GM21576 (cell line): ENCODE measurements around the gene CAMK2D.

Experiments used
- ATAC-seq: cut with Tn5 transposase; IDR thresholded peaks from one replicate; pipeline ENCODE4 v1.9.1; 2021; ENCODE audit warnings: mild to moderate bottlenecking, moderate library complexity; ENCODE audit not compliant: unreplicated experiment

CAMK2D gene

DNA sequence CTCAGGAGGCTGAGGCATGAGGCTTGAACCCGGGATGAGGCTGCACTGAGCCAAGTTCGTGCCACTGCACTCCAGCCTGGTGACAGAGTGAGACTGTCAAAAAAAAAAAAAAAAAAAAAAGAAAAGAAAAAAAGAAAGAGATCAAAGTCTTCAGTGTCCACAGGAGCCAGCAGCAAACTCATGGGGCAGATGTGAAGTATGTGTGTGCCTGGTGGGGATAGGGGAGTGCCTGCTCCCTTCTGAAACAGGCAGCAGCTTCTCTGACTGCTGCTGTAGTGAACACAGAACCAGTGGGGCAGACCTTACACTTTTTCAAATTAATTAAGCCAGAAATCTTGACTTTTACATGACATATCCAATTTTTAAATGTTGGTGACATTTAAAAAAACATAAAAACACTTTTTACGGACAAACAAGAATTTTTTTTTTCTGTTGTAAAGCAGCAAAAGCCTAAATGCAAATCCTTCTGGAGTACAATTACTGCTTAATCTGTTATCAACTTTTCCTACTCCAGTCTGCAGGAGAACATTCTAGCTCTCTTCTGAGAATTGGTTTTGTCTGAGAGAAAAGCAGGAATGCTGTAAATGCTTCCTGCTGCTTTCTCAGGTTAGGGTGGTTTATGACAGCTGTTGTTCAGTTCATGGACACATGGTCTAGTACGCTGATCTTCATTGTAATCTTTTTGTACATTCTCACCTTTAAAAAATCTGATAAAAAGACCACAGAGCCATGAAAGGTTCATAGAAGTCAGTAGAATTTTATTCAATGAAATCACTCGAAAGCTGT, 311.1 kb downstream of the CAMK2D start:
- ATAC-seq, result no peak

DNA sequence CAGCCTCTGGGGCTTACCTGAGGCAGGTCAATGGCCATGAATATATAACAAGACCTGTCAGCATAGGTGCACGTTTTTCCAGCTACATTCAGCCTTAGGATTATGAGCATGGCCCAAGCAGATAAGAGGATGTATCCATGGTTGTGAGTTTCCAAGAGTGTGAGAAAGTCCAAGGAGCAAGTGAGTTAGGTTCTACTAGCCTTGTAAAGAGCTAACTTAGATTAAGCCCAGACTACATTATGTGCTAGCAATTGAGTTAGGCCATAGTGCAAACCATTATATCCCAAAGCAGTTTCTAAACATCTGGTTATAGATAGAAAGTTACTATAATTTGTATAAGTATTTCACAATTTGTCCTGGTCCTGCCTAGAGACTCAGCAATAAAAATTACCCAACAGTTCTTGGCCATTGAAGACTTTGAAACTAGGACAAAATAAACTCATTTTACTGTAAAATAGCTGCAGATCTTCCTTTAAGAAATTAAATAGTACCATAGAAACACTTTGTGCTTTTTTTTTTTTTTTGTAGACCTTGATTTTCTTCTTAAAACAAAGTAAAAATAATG, 312.0 kb downstream of the CAMK2D start:
- ATAC-seq, result no peak

GRCh38 chr4:113447769-113448168, 313.8 kb downstream of the CAMK2D start:
- peak; percentile 60 for ATAC-seq

GRCh38 chr4:113447061-113447460, 314.5 kb downstream of the CAMK2D start:
- no peak for ATAC-seq

DNA sequence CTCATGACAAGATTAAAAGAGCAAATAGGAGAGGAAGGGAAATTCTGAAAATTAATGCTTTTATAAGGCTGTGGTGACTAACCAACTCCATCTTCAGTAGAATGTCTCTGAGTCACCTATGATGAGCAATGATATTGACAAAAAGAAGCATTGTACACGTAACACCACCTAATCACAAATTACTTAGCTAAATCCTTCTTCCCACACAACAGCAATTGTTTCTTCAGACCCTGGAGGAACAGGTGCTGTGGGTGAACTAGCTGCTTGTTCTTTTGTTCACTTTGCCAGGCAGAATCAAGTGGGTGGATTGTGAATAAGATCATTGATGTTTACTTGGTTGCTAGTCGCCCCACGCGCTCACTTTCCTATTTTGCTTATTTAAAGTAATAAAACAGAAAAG, 315.5 kb downstream of the CAMK2D start:
- no peak for ATAC-seq

- ATAC-seq, result no peak
Measured at GRCh38 chr4:113445286-113445685, 316.3 kb downstream of the CAMK2D start.

DNA sequence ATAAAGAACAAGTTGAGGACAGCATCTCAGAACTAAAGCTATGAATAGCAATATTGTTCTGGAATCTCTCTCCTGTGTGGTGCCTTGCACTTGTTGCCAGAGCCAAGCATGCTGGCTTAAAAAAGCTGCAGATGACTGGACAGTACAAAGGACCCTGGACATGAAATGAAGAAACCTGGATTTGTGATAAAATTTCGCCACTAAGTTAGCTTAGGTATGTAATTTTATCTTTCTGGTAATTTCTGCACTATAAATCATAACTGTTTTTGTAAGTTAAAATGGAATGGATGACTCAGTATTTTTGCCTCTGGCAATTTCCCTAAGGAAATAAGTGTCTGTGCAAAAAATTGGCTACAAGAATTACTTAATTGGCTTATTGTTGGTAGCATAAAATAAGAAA, 317.2 kb downstream of the CAMK2D start:
- no peak for ATAC-seq

DNA sequence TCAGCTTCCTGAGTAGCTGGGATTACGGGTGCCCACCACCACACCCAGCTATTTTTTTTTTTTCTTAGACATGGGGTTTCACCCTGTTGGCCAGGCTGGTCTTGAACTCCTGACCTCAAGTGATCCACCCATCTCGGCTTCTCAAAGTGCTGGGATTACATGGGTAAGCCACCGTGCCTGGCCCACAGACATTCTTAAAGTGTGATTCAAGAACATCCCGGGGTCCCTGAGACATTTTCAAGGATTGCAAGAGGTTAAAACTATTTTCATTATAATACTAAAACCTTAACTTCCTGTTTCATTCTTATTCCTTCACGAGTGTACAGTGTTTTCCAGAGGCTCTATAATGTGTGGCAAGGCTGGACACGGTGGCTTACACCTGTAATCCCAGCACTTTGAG, 318.7 kb downstream of the CAMK2D start:
- no peak for ATAC-seq

GRCh38 chr4:113440371-113440770, 321.2 kb downstream of the CAMK2D start:
- no peak for ATAC-seq

DNA sequence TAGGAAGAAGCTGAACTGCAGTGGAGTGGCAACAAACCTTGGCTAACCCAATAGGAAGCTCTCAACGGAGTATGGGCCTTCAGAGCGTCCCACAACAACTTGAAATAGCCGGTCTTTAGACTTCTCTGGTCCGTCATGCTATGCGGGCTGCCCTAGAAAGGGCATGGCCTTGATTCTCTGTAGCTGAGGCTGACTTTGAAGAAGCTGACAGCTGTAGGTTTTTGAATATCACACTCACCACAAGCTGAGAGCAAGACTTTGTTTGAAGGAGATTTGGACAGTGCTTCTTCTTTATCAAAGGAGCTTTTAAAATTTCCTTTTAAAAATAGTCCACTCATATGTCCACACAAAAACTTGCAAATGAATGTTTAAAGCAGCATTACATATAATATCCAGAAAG, 322.9 kb downstream of the CAMK2D start:
- no peak for ATAC-seq

DNA sequence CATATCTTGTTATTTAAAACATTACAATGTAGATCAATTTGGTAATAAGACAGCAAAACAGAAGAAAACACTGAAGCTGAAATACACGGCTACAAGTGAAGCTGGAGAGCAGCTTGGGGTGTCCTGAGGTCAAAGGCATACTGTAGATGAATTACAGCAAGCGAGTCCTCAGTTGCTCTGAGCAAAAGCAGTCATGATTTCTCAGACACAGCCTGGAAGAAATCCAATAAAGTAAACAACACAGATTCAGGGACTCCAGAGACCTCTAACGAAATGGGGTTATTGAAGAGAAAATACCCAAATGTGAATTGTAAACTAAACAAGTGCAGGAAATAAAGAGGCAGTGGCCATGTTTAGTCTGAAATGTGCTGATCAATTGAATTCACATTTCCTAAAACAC, 324.4 kb downstream of the CAMK2D start:
- ATAC-seq, result no peak

DNA sequence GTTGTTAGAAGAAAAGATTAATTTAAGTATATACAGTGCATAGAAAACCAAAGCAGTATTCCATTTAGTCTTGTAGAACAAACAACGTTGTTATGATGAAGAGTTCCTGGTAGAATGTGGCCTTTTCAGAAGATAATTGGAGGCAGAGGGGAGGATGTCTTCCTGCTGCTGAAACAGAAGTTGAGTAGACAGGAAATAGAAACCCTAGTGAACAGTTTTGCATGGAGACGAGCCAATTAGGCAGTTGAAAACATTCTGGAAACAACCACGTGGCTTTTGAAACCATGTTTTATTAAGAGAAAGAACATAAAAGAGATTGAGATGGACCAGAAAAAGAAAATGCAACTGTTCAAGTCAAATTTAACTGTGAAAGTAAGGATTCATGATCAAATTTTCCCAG, 325.2 kb downstream of the CAMK2D start:
- ATAC-seq, result no peak

- ATAC-seq, result no peak
Measured at GRCh38 chr4:113435893-113436292, 325.6 kb downstream of the CAMK2D start.

GRCh38 chr4:113434247-113434587, 327.3 kb downstream of the CAMK2D start:
- ATAC-seq, result no peak

DNA sequence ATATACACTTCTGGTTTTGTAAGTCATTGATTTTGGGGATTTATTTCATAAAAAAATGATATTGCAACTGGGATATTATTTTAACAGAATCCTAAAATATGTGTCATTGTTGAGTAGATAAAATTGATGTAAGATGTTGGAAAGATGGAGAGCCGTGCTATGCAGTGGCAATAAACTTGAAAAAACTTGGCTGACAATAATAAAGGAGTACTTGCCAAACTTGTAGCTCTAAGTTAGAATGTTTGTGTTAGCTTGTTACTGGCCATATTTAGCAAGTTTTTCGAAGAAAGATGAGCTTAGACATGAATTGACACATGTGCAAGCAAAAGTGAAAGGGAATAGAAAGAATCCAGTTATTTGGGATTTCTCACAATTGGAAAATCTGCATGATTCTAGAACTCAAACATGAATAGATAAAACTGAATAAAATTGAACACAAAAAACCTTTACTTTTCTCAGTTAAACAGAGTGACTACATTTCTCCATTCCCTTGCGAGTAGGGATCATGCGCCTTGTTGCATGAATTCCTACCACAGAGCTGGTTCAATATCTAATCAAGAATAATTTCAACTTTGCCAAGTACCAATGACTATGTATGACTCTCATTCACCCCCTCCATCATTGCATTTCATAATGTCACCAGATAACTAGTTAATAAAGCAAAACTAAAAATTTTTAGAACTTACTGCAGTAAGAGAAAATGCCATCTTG, 327.8 kb downstream of the CAMK2D start:
- ATAC-seq, result no peak

DNA sequence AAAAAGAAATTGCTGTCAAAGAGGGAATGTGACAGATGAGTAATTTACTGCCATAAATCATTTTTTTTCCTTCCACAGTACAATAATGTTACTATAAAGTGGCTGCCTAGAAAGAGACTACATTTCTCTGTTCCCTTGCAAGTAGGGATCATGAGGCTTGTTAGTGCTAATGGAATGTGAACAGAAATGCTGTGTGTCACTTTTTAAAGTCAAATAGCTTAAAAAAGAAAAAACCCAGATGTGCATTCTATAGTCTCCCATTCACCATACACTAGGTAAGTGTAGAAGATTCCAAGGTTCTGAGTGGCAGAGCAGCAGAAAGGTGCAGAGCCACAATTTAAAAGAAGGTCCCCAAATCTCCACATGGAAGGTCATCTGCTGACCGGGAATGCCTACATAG, 328.4 kb downstream of the CAMK2D start:
- no peak for ATAC-seq

DNA sequence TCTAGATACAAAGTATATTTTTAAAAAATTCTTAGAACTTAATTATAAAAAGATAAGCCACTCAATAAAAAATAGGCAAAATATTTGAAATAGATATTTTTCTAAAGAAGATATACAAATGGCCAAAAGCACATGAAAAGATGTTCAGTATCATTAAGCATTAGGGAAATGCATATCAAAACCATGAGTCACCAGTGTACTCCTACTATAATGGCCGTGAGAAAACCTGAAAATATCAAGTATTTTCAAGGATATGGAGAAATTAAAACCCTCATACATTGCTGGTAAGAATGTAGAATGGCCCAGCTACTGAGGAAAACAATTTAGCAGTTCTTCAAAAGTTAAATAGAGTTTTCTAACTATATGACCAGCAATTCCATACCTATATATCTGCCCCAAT, 337.9 kb downstream of the CAMK2D start:
- no peak for ATAC-seq

DNA sequence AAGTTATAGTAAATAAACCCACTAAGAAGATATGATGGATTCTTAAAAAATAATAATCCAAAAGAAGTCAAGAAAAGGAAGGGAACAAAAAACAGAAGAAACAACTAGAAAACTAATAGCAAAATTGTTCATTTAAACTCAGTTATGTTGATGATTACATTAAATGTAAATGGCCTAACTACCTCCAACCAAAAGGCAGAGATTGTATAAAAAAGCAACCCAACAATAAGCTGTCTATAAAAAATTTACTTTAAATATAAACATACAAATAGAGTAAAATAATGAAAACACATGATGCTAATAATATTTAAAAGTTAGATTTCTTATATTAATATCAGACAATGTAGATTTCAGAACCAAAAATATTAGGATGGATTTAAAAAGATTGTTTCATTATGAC, 340.6 kb downstream of the CAMK2D start:
- no peak for ATAC-seq

DNA sequence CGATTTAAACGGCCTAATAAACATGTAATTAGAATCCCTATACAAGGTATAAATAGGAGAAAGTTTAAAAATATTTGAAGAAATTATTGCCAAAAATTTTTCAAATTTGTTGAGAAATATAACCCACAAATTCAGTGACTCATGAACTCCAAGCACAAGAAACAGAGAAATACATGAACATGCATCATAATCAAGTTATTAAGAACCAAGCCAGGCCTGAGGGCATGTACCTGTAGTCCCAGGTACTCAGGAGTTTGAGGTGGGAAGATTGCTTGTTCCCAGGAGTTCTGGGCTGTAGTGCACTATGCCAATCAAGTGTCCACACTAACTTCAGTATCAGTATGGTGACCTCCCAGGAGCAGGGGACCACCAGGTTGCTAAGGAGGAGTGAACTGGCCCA, 341.9 kb downstream of the CAMK2D start:
- ATAC-seq, result no peak

- no peak for ATAC-seq
Measured at GRCh38 chr4:113411496-113411938, 350.0 kb downstream of the CAMK2D start.

- no peak for ATAC-seq
Measured at GRCh38 chr4:113410686-113411085, 350.9 kb downstream of the CAMK2D start.

DNA sequence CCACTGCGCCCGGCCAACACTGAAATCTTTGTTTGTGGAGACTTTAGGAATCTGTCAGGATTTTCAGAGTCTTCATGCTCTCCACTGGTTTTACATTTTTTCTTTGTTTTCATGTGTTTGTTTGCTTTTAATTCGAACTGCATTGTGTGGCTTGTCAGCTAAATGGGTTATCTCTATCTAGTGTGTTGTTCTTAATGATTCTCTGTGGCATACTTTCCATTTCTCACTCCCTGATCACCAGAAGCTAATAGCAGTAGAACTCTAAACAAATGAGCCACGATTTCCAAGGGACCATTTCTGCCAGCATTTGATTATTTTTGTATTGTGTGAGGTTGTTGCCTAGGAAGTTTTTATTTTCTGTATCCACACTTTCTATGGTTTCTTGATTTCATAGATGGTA, 352.4 kb downstream of the CAMK2D start:
- ATAC-seq, result no peak
